ENCODE results near the gene DALRD3. TPM values are rescaled to one million over a fixed set of nuclear protein-coding genes. Genes with fewer than 3 reads are reported as not detected.

DALRD3 gene
- total RNA-seq, 2 donors from 2014 or later, result 40.8 to 41.9 TPM

GRCh38 chr3:49030321-49030720 is 11.9 kb upstream of the DALRD3 start:
- no peak for DNase-seq
- no peaks in the 10 kb centered on the region for H3K27me3 ChIP-seq (ENCODE audit: control insufficient read depth, insufficient read depth, low read length, poor library complexity, severe bottlenecking)
- 96 to 100% methylated on average over 4 to 6 of the region's 6 CpGs for WGBS, 2 experiments (ENCODE audit: insufficient coverage in 1 of 2, insufficient read length in 1 of 2)
- H3K27ac ChIP-seq (ENCODE audit: low read depth, low read length), result no peak overlapping the region
- Mint-ChIP-seq H3K4me3 (no peak overlapping the region), H3K9me3 (no peaks in the 10 kb centered on the region), H3K27me3 (ENCODE audit: insufficient read depth) (no peaks in the 10 kb centered on the region), H3K27ac (no peak overlapping the region), H3K4me1 (peaks cover 14% of the 10 kb centered on the region), H3K36me3 (ENCODE audit: low read depth) (peaks cover 69% of the 10 kb centered on the region)
- TF ChIP-seq CTCF (conservative IDR thresholded peaks at IDR 0.05), result no peak
- H3K9me3 ChIP-seq (ENCODE audit: control insufficient read depth, low read length), result no peaks in the 10 kb centered on the region
- H3K36me3 ChIP-seq (ENCODE audit: control insufficient read depth, insufficient read depth, low read length), result peaks cover 85% of the 10 kb centered on the region
- H3K4me1 ChIP-seq (ENCODE audit: control insufficient read depth, insufficient read depth, low read length), result peaks cover 6% of the 10 kb centered on the region
- no peak overlapping the region for H3K9ac ChIP-seq (ENCODE audit: extremely low read depth, low read length, poor library complexity, severe bottlenecking)
- H3K4me3 ChIP-seq (ENCODE audit: low read length), result no peak overlapping the region

- no peaks in the 10 kb centered on the region for H3K27me3 Mint-ChIP-seq (ENCODE audit: insufficient read depth)
- no peak for DNase-seq
- H3K9me3 Mint-ChIP-seq, result no peaks in the 10 kb centered on the region
- no peak for TF ChIP-seq CTCF (conservative IDR thresholded peaks at IDR 0.05)
- peak overlapping the region; percentile 79 for H3K4me3 Mint-ChIP-seq
- 4 to 22% methylated on average over 4 to 7 of the region's 7 CpGs for WGBS, 2 experiments (ENCODE audit: insufficient coverage in 1 of 2, insufficient read length in 1 of 2)
- Histone ChIP-seq H3K4me1 (ENCODE audit: control insufficient read depth, insufficient read depth, low read length) (peaks cover 6% of the 10 kb centered on the region), H3K4me3 (ENCODE audit: low read length) (peak overlapping the region; percentile 77), H3K9ac (ENCODE audit: extremely low read depth, low read length, poor library complexity, severe bottlenecking) (no peak overlapping the region), H3K9me3 (ENCODE audit: control insufficient read depth, low read length) (no peaks in the 10 kb centered on the region), H3K27ac (ENCODE audit: low read depth, low read length) (no peak overlapping the region), H3K36me3 (ENCODE audit: control insufficient read depth, insufficient read depth, low read length) (peaks cover 85% of the 10 kb centered on the region), H3K27me3 (ENCODE audit: control insufficient read depth, insufficient read depth, low read length, poor library complexity, severe bottlenecking) (no peaks in the 10 kb centered on the region)
- peaks cover 69% of the 10 kb centered on the region for H3K36me3 Mint-ChIP-seq (ENCODE audit: low read depth)
- peaks cover 14% of the 10 kb centered on the region for H3K4me1 Mint-ChIP-seq
- H3K27ac Mint-ChIP-seq, result peak overlapping the region; percentile 98
Observed at GRCh38 chr3:49029563-49029884, 11.1 kb upstream of the DALRD3 start.

- H3K9ac ChIP-seq (ENCODE audit: extremely low read depth, low read length, poor library complexity, severe bottlenecking), result peak within 1 kb of the TSS; percentile 74
- H3K9me3 Mint-ChIP-seq, result no peaks in the 10 kb centered on the region
- 8 to 18% methylated on average over 24 to 55 of the region's 55 CpGs for WGBS, 2 experiments (ENCODE audit: insufficient coverage in 1 of 2, insufficient read length in 1 of 2)
- peak within 1 kb of the TSS; percentile 77 for H3K4me3 ChIP-seq (ENCODE audit: low read length)
- no peaks in the 10 kb centered on the region for H3K9me3 ChIP-seq (ENCODE audit: control insufficient read depth, low read length)
- H3K27ac ChIP-seq (ENCODE audit: low read depth, low read length), result peak within 1 kb of the TSS; percentile 65
- no peak for TF ChIP-seq CTCF (conservative IDR thresholded peaks at IDR 0.05)
- H3K27ac Mint-ChIP-seq, result peak within 1 kb of the TSS; percentile 98
- H3K4me1 ChIP-seq (ENCODE audit: control insufficient read depth, insufficient read depth, low read length), result peaks cover 6% of the 10 kb centered on the region
- no peaks in the 10 kb centered on the region for H3K27me3 Mint-ChIP-seq (ENCODE audit: insufficient read depth)
- peaks cover 86% of the 10 kb centered on the region for H3K36me3 ChIP-seq (ENCODE audit: control insufficient read depth, insufficient read depth, low read length)
- H3K4me3 Mint-ChIP-seq, result peak within 1 kb of the TSS; percentile 79
- no peaks in the 10 kb centered on the region for H3K27me3 ChIP-seq (ENCODE audit: control insufficient read depth, insufficient read depth, low read length, poor library complexity, severe bottlenecking)
- H3K36me3 Mint-ChIP-seq (ENCODE audit: low read depth), result peaks cover 71% of the 10 kb centered on the region
- peak; percentile 97 for DNase-seq
- H3K4me1 Mint-ChIP-seq, result peaks cover 14% of the 10 kb centered on the region
Observed at GRCh38 chr3:49028673-49029562, 10.5 kb upstream of the DALRD3 start, which contains the start of gene IMPDH2. Gene IMPDH2, minus strand, starts transcription at chr3:49029398. Its CDS starts 48 bp downstream, at chr3:49029350.

Measured in endodermal cell (in vitro differentiated cells).